Muscle of arm (tissue), 12 donors: ENCODE measurements around the gene FBXO27. TPM values are rescaled to one million over a fixed set of nuclear protein-coding genes. Genes with fewer than 3 reads are reported as not detected.
"Not testable (repeated sequence)": the region's sequence is repeated elsewhere in the genome, so short reads cannot be mapped to it uniquely, and the experiment has no call there.

Experiments
- DNase-seq: peaks from one replicate; pipeline ENCODE4 v3.0.0-alpha.2; 2013
- polyA plus RNA-seq, 12 donors: library from polyadenylated mRNA; unstranded; fragments of 120-200 nt; gene quantifications; one replicate each; pipeline ENCODE4 v1.2.1, GENCODE V29; 2013; ENCODE audit not compliant: insufficient read length in 12 of 12

FBXO27 gene
- polyA plus RNA-seq, 12 donors = 0.89 to 10.3 (median 2.5) TPM; not detected in 1

- no peak for DNase-seq
Observed at GRCh38 chr19:39045506-39045905, 13.2 kb upstream of the FBXO27 start.

GRCh38 chr19:39038098-39038497 is 5.7 kb upstream of the FBXO27 start:
- DNase-seq = no peak

- DNase-seq = no peak
Observed at GRCh38 chr19:39037194-39037593, 4.8 kb upstream of the FBXO27 start.

GRCh38 chr19:39036581-39036980 is 4.2 kb upstream of the FBXO27 start:
- no peak for DNase-seq

- peak; percentile 21 for DNase-seq
Observed at GRCh38 chr19:39031368-39032062, 834 bp downstream of the FBXO27 start.

- DNase-seq = no peak
Observed at GRCh38 chr19:39030854-39031367, 1.4 kb downstream of the FBXO27 start.

- no peak for DNase-seq
Observed at GRCh38 chr19:39024875-39025641, 7.3 kb downstream of the FBXO27 start.

- no peak for DNase-seq
Observed at GRCh38 chr19:39021063-39021462, 11.3 kb downstream of the FBXO27 start.

- no peak for DNase-seq
Observed at GRCh38 chr19:39017646-39018045, 14.7 kb downstream of the FBXO27 start.

GRCh38 chr19:39017026-39017425 is 15.3 kb downstream of the FBXO27 start:
- DNase-seq = peak; percentile 56

GRCh38 chr19:39014037-39014436 is 18.3 kb downstream of the FBXO27 start:
- no peak for DNase-seq

GRCh38 chr19:39009001-39009400 is 23.3 kb downstream of the FBXO27 start:
- no peak for DNase-seq

GRCh38 chr19:39008137-39008536 is 24.2 kb downstream of the FBXO27 start:
- DNase-seq = no peak

GRCh38 chr19:39007096-39007495 is 25.3 kb downstream of the FBXO27 start:
- DNase-seq = no peak

GRCh38 chr19:39004403-39004802 is 27.9 kb downstream of the FBXO27 start:
- no peak for DNase-seq

- no peak for DNase-seq
Observed at GRCh38 chr19:39003796-39004195, 28.6 kb downstream of the FBXO27 start.

- no peak for DNase-seq
Observed at GRCh38 chr19:39003188-39003587, 29.2 kb downstream of the FBXO27 start.

- no peak for DNase-seq
Observed at GRCh38 chr19:39001041-39001440, 31.3 kb downstream of the FBXO27 start.

- DNase-seq = not testable (repeated sequence)
Observed at GRCh38 chr19:38997576-38997975, 34.8 kb downstream of the FBXO27 start.

GRCh38 chr19:38993271-38993670 is 39.1 kb downstream of the FBXO27 start:
- DNase-seq = no peak

- no peak for DNase-seq
Observed at GRCh38 chr19:38990949-38991697, 41.2 kb downstream of the FBXO27 start.

GRCh38 chr19:38989614-38990013 is 42.7 kb downstream of the FBXO27 start:
- not testable (repeated sequence) for DNase-seq
